Amniotic epithelial cell (primary cell): Measurements from ENCODE around the gene CACNG8.
A peak's percentile ranks its signal among the peaks of the same experiment; 100 is the strongest.

ENCODE experiments used
- DNase-seq: peaks from one replicate; pipeline ENCODE4 v3.0.0-alpha.2; 2010; ENCODE audit warnings: low read depth

The CACNG8 gene

GRCh38 chr19:53992815-53993214 lies 30.1 kb downstream of the CACNG8 start:
- DNase-seq, result no peak

DNA sequence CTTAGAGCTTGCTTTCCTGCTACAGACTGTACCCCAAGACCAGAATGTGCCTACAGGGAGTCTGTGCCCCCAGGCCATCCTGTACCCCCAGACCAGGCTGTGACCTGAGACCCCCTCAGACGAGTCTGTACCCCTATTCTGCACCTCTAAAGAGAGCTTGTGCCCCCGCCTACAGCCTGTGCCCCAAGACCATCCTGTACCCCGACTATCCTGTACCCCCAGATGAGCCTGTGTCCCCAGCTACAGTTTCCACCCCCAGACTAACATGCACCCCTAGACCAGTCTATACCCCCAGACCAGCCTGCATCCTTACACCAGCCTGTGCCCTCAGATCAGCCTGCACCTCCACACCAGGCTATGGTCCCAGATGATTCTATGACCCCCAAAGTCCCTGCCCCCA lies 30.7 kb downstream of the CACNG8 start:
- DNase-seq, result no peak

DNA sequence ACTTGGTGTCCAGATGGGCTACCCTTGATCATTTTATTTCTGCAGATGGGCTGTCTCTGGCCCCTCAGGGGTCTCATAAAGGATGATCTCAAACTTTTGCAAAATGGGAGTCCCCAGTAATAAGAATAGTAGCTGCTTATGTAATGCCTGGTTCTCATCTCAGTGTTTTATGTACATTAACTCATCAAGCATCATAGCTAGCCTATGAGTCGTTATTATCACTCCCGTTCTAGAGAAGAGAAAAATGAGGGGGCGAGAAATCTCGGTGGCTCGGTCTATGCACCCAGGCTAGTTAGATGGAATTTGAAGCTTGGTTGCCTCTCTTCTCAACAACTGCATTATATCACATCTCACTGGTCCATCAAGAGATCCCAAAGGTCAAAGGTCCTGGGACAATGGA lies 32.1 kb downstream of the CACNG8 start:
- peak; percentile 35 for DNase-seq

- DNase-seq, result no peak
Observed at GRCh38 chr19:53998223-53998622, 35.5 kb downstream of the CACNG8 start.

- no peak for DNase-seq
Observed at GRCh38 chr19:53999694-54000093, 37.0 kb downstream of the CACNG8 start.

- no peak for DNase-seq
Observed at GRCh38 chr19:54001496-54001895, 38.8 kb downstream of the CACNG8 start.

- DNase-seq, result peak; percentile 79
Observed at GRCh38 chr19:54002495-54003315, 40.0 kb downstream of the CACNG8 start.

DNA sequence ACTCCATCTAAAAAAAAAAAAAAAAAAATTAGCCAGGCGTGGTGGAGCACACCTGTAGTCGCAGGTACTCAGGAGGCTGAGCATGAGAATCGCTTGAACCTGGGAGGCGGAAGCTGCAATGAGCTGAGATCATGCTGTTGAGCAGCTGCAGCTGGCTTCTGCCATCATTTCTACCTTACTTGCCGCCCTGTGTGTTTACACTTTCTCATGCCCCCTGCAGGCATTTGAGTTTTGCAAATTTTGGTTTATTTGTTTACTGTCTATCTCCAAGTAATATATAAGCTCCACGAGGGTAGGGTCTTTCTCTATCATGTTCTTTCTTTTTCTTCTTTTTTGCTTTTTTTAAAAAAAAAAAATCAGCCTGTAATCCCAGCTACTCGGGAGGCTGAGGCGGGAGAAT lies 46.7 kb downstream of the CACNG8 start:
- DNase-seq, result no peak

- no peak for DNase-seq
Observed at GRCh38 chr19:54010474-54010873, 47.7 kb downstream of the CACNG8 start.

DNA sequence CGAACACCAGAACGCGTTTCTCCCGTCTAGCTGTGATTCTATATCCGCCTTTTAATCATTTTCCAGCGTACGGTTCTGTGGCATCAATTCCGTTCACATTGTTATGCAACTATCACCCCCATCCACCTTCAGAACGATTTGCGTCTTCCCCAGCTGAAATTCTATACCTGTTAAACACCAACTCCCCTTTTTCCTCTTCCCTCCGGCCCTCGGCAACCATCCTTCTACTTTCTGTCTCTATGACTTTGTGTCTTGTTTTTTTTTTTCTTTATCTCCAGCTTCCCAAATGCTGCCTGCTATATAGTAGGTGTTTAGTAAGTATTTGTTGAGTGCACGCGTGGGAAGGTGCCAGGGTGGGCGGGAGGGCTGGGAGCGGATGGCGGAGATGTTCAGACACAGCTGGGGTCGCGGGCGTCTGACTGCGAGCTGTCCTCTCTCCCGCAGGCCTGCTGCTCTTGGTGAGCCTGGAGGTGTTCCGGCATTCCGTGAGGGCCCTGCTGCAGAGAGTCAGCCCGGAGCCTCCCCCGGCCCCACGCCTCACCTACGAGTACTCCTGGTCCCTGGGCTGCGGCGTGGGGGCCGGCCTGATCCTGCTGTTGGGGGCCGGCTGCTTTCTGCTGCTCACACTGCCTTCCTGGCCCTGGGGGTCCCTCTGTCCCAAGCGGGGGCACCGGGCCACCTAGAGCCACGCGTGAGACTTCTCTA lies 48.9 kb downstream of the CACNG8 start:
- DNase-seq, result no peak

DNA sequence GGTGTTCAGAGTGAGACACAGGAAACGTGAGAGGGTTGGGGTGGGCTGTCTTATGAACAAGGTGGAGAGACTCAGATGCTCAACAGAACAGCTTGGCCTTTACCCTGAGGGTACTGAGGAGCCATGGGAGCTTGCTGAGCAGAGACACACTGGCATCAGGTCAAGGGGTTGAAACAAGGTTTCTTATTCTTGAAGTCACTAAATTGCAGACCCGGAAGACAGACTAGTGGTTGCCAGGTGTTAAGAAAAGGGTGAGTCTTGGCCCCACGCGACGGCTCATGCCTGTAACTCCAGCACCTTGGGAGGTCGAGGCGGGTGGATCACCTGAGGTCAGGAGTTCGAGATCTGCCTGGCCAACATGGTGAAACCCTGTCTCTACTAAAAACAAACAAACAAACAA lies 51.1 kb downstream of the CACNG8 start:
- DNase-seq, result no peak

GRCh38 chr19:54014920-54015560 lies 52.3 kb downstream of the CACNG8 start:
- no peak for DNase-seq

DNA sequence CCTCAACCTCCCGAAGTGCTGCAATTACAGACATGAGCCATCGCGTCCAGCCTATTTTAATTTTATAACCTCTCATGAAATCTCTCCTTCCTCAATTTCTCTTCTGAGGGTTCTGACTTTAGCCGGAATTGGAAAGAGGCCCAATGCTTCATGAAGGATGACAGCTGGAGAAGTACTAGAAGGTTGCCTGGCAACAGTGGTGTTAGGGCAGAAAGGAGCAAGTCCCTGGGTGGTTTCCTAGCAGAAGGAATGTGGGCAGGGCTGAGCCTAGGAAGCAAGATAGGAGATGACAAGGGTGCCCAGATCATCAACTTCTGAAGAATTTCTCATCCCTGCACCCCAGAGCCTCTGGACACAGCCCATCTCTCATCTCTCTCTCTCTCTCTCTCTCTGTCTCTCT lies 54.5 kb downstream of the CACNG8 start:
- DNase-seq, result peak; percentile 81

DNA sequence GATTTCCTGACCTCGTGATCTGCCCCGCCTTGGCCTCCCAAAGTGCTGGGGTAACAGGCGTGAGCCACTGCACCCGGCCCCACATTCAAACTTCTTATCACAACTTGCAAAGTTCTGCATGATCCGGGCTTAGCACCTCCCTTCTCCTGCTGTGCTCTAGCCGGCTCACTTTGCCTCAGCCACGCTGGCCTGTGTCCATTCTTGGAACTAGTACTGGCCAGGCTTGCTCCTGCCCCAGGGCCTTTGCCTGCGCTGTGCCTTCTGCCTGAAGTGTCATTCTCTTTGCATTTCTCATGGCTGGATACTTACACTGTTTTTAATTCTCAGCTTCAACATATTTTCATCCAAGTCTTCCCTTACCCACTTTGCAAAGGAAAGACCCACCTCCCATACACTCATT lies 58.6 kb downstream of the CACNG8 start:
- no peak for DNase-seq

GRCh38 chr19:54021932-54022331 lies 59.2 kb downstream of the CACNG8 start:
- no peak for DNase-seq

GRCh38 chr19:54023191-54023590 lies 60.5 kb downstream of the CACNG8 start:
- DNase-seq, result peak; percentile 71

DNA sequence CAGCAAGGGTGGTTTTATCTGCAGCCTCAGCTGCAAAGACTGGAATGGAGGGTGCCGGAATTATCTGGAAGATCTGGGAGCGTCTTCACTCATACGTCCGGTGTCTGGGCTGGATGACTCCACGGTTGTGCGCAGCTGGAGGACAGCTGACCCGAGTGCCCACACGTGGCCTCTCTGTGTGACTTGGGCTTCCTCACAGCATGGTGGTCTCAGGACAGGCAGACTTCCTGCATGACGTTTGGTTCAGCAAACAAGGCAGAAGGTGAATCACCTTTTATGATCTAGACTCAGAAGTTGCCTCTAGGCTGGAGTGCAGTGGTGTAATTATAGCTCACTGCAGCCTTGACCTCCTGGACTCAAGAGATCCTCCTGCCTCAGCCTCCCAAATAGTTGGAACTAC lies 61.9 kb downstream of the CACNG8 start:
- no peak for DNase-seq

- no peak for DNase-seq
Observed at GRCh38 chr19:54026656-54027055, 63.9 kb downstream of the CACNG8 start.

- DNase-seq, result no peak
Observed at GRCh38 chr19:54029301-54029700, 66.6 kb downstream of the CACNG8 start.

GRCh38 chr19:54029930-54030490 lies 67.3 kb downstream of the CACNG8 start:
- peak; percentile 57 for DNase-seq

DNA sequence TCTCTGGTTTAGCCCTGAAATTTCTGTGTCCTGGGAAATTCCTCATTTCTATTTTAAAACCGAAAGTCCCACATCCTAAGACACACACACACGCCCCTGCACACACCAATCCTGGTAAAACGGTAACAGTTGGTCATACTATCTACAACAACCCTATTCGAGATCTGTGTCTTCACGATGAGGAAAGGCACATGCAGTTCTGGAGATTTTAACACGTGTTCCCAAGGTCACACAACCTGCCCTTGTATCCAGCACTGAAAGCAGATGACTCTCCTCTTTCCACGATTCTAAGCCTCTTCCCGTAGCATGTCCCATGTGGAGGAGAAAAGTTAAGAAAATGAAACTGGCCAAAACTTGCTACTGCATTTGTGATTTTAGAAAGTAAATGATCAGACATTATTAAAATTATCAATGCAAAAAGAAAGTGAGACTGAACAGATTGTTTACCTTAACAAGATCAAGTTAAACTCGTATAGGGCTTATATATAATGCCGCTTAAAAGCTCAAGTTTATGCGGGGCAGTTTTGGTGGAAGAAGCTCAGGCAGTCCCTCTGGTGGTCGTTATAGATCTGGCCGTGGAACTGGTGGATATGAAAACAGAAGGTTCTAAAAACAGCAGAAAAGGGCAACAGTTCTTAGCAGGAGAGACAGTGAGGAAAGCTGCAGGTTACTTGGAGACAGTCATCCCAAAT lies 68.3 kb downstream of the CACNG8 start:
- DNase-seq, result no peak
